ENCODE results near the gene TENM3. TPM values are rescaled to one million over a fixed set of nuclear protein-coding genes. Genes with fewer than 3 reads are reported as not detected.
A peak's percentile ranks its signal among the peaks of the same experiment; 100 is the strongest.
"Not testable (repeated sequence)": the region's sequence is repeated elsewhere in the genome, so short reads cannot be mapped to it uniquely, and the experiment has no call there.

Gene TENM3
- total RNA-seq, 1 donor from 2014 or later: 65.5 TPM

DNA sequence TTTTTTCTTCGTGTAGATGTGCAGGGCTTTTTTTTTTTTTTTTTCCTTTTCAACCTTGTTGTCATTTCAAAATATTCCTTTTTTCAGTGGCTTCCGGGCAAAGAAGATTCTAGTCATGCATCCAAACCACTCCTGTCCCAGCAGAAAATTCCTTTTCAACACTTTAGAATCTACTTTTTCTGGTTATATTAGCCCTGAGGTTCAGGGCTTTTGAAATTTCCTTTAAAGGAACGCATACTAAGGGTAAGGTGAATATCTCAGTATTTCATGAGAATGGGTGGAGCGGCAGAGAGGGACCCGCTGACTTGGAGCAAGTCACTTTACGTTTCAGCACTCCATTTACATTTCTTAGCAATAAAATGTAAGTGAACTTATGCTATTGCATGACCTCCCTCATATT is 15.6 kb upstream of the TENM3 start:
- DNase-seq (ENCODE audit: low spot score): no peak

DNA sequence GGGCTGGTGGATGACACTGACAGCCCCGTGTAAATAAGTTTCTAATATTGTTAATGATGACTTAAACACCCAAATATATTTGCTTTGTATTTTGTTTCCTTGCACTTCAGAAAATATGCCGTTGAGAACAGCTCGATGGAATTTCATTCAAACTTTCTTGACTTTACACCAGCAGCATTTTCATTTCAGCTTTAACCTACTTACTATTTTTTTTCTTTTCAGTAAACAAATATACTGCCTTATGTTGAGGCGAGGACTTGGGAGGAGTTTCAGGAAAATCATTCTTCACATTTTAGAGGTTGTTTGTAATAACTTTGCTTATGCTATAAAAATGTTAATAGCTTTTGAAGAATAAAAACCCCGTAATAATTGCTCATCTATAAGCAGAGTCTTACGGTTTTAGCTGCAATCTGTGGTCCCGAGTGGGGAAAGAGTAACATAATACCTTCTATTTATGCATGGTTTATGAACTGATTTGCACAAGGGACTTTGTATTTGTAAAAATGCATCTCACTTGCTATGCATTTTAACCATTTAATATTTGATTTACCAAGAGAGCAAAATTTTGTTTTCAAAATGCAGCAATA is 14.1 kb upstream of the TENM3 start:
- no peak for DNase-seq (ENCODE audit: low spot score)

DNA sequence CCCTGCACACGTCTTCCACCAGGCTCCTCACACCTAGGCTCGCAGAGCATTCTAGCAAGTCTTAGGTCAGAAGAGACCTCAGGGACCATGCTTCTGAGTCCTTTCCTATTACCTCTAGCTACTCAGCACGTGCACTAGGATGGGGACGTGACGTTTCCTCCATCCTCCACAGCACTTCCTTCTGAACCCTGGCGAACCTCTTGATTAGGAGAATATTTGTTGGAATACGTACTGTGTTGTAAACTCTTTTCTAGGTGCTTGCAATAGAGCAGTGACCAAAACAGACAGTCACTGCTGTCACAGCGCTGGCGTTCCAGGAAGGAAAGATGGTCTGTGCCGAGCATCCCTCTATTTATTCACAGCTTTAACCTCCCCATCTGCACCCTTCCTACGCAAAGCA is 12.9 kb upstream of the TENM3 start:
- DNase-seq (ENCODE audit: low spot score): no peak

DNA sequence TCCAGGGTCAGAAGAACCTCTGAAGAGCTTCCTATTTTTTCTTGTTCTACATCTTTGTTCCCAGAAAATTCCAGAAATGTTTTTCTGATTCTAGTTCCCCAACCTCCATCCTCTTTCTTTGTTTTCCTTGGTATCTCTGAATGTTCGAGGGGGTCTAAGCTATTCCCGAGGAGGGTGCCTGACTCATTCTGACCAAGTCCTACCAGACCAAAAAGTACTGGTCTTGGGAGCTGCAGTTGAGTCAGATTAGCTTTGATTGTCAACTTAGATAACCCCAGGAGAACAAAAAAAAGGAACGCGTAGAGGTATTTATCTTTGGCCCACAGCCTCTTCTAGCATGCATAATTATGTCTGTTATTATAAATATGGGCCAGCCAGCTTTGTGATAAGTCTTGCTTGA is 12.1 kb upstream of the TENM3 start:
- DNase-seq (ENCODE audit: low spot score): no peak

DNA sequence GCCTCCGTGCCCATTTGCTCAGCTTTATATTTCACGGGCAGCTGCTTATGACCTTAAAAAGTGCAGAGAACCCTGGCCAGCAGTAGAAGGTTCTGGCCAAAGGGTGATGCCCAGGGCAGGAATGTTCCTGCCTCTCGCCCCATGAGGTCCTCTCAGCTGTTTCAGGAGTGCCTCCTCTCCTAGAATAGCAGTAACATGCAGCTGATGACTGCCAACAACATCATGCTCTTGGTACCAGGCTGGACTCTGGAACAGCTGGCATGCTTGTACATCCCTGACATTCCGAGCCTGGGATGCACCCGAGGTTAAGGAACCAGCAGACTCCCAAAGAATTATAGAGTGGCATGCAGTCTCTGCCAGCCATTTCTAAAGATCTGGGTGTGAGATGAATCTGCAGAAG is 11.7 kb upstream of the TENM3 start:
- DNase-seq (ENCODE audit: low spot score): no peak

DNA sequence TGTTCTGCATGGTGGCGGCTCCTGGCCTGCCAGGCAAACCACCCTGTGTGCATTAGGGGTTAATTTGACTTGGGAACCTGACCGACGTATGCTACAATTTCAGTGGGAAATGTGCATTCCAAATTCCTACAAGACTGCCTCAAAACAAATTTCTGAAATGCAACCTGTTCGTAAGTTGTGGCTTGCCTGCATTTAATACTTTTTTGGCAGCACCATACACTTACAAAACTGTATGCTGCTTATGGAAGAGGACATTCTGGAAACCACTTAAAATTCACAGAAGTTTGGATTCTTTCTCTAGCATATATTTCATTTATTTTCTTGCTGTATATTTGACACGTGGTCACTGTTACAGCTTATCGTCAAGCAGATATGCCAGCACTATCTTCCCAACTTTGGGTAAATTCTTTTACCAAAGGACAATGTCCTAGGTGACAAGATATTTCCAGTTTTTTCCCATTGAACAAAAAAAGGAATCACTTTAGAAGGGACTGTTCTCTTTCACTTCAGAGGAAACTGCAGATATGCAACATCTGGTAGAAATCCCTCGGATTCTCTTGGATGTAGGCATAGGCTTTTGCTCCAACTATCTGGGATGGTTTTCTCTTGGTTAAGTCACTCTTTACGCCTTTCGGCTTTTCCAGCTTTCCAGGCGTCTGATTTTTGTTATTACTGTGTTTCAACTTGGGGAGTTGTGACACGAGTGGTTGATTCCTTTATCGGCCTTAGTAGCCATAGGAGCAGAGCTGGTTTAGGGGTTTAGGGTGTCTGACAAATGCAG is 9.7 kb upstream of the TENM3 start:
- DNase-seq (ENCODE audit: low spot score): peak; percentile 96

DNA sequence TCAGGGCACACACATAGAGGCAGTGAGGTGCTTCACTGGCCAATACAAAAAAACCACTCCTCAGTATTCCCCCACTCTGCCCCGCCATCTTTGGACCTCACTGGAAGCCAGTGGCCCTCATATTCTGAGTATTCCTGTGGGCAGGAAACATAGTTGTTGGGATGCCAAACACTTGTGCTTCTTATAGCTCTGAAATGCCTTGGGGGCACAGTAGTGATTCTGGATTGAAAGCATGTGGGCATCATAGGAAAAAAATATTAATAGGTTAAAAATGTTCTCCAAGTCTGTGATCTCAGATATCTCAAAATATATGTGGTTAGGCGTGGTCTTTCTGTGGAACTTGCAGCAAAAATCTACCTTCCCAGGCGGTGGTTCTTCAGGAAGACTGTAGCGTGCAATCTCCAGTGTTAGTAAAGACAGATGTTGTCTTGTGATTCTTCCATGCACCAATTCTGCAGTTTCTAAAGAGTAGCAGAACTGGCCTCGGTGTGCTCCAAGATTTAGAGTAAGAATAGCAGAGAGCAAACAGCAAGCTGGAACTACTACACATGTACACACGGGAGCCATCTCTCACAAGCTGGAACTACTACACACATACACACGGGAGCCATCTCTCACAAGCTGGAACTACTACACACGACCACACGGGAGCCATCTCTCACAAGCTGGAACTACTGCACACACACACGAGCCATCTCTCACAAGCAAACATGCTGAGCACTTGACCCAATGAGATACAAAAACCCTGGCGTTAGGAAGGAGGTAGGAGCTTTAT is 8.0 kb upstream of the TENM3 start:
- DNase-seq (ENCODE audit: low spot score): no peak

DNA sequence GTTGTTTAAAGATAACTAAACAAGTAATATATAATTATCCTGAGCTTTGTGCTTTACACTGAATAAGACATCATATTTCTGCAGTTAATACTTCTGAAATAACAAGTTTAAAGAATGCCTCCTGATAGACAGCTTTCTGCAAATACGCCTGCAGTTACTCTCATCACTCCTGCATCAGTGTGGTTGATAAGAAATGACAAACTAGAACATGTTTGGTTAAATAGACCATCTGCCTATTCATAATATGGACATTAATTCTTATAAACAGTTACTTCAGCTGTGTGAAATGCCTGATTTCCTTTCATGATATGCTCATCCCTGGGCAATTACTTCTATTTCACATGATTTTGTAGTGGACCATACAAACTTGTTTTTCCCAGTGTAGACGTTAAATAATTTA is 7.0 kb upstream of the TENM3 start:
- peak; percentile 39 for DNase-seq (ENCODE audit: low spot score)

DNA sequence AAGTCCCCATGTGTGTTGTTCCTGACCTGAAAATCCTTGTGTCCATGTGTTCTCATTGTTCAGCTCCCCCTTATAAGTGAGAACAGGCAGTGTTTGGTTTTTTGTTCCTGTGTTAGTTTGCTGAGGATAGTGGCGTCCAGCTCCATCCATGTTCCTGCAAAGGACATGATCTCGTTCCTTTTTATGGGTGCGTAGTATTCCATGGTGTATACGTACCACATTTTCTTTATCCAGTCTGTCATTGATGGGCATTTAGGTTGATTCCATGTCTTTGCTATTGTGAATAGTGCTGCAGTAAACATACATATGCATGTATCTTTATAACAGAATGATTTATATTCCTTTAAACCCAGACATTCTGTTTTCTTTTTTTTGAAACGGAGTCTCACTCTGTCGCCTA is 6.2 kb upstream of the TENM3 start:
- not testable (repeated sequence) for DNase-seq (ENCODE audit: low spot score)

DNA sequence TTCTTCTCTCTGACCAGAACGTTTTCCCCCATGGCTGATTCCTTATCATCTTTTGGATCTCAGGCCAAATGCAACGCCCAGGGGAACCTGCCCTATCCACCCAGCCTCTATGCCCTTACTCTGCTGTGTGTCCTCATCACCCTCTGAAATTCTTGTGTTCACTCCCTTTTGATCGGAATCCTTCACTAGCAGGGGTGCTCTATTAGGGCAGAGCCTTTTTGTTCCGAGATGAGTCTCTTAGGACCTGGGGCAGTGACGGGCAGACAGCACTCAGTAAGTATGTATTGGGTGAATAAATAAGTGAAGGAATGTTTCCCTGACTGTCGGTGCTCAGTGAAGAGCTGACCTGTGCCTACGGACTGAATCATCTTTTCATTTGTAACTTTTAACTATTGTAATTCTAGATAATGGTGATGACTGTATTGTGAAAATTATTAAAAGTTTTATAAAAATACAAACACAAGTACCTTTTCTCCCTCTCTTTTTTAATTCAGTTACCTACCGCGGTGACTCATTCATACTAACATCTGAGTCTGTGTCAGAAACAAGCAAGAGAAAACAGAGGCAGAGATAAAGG is 4.8 kb upstream of the TENM3 start:
- DNase-seq (ENCODE audit: low spot score): no peak

DNA sequence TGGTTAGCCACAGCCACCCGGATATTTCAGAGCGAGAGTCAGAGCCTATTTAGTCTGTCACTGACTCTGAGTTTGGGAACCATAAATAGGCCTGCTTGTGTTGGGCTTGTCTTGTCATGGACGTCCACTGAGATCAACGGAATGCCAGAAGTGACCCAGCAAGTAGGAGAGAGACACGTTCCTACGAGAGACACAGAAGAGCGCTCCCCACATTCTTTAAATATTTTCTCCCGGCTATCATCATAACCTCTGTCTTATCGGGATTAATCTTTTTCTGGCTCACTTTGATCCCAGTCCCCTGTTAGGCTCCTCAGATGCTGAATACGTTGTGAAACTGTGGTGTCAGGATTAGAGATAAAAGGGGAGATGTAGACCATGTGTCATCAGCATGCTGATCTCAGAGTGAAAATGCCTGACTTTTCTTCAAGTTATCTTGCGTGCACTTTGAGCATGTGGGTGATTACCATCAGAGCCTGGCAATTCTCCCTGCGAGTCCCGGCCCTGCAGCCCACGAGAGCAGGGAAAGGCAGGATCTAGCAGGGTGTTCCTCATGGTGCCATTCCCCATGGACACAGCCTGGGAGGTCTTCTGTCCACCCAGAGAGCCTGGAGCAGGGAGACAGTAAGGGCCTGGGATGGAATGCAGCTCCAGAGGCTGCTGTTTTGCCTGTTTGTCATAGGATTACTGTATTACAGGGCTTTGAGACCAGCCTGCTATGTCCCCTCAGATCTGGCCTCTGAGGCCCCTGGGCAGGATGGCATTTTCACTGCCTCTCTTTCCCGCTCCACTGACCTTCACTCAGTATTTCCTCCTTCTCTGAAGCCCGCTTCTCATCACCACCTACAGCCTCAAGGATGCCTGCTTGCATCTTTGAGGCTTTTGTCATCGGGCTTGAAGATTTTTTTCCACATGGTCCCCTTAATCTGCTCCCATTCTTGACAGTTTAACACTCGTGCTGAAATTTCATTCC is 2.8 kb upstream of the TENM3 start:
- peak; percentile 98 for DNase-seq (ENCODE audit: low spot score)

DNA sequence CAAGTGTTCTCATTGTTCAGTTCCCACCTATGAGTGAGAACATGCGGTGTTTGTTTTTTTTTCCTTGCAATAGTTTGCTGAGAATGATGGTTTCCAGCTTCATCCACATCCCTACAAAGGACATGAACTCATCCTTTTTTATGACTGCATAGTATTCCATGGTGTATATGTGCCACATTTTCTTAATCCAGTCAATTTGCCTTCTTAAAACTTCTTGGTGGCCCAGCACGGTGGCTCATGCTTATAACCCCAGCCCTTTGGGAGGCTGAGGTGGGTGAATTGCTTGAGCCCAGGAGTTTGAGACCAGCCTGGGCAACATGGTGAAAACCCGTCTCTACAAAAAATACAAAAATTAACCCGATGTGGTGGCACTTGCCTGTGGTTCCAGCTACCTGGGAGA is 942 bp upstream of the TENM3 start:
- not testable (repeated sequence) for DNase-seq (ENCODE audit: low spot score)

DNA sequence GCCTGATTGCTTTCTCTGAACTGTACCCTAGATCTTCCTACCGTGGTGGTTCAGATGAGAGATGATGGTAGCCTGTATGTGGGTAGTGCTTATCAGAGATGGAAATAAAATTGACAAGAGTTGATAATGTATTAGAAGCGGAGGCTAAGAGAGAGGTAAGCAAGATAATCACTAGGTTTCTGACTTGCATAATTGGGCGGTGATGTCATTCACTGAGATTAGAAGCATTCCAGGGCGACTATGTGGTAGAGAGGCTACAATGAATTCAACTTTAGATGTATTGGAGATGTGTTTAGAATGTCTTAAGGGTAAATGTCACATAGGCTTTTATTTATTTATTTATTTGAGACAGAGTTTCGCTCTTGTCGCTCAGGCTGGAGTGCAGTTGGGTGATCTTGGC is 415 bp upstream of the TENM3 start:
- no peak for DNase-seq (ENCODE audit: low spot score)

DNA sequence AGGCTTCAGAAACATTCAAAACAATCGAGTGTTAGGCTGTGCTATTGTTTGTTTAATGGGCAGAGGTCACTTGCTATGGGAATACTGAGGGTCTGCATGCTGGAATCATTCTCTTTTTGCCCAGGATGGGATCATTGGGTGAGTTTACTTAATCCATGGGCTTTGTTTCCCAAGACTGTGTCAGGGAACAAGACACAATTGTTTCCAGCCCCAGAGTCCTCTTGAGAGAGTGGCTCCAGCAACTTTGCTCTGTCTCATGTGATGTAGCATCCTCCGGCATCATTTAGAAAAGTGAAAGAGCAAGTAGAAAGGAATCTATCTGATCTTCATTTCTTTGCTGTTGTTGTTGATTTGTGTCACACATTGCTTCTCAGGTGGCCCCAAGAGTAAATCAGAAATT is 1.8 kb downstream of the TENM3 start:
- DNase-seq (ENCODE audit: low spot score): no peak

DNA sequence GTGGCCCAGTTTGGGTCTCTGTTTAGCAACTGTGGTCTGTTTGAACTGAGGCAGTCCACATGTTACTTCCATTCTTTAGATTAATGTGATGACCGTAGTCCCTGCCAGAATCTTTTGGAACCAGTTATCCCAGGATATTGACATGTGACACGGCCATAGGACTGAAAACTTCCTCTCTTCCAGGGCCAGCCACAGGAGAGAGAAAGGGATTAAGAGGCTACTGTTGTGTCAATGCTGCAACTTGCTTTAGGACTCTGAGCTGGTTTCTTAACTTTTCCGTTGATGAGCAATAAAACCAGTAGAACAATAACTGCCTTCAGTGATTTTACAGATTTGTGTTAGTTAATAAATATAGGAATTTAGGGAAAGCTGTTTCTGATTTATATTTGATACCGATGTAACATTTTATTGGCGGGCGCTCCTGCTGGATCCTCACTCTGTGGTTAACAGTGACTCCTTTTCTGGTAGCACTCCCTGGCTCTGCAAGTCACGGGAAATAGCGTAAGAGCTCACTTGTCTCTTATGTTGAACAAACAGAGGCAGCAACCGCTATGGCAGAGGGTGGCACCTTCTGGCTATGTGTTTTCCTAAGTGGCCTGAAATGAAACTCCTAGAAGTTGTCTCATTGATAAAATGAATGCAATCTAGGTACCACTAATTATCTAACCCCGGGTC is 2.5 kb downstream of the TENM3 start:
- no peak for DNase-seq (ENCODE audit: low spot score)

DNA sequence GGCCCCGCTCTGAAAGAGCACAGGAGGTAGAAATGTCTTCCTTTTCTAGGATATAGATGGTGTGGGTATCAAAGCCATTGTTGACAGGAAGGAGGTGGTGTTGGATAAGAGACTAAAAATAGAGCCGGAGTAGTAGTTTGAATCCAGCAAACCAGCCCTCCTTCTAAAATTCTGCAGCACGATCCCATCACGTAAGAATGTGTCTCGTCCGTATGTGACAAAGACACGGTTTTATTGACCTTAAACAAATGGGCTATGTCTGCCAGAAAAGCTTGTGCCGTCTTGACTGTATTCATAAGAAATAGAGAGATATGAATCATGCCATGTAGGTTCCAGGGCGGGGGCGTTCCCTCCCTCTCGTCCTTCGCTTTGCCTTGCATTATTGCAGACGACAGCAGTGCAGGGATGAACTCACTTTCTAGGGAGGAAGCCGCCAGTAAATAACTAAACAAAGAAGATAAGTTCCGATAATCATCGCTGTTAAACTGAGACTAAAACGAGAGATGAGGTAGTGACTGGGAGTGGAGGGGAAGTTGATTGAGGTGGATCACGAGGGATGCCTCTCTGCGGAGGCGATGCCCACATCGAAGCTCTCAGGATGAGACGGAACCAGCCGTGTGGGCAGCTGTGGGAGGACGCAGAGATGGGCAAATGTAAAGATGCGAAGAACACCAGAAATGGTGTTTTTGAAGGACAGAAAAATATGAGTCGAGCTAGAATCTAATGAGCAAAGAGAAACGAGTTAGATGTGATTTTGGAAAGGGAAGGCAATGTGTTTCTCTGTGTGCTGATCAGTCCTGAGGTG is 3.4 kb downstream of the TENM3 start:
- peak; percentile 36 for DNase-seq (ENCODE audit: low spot score)

DNA sequence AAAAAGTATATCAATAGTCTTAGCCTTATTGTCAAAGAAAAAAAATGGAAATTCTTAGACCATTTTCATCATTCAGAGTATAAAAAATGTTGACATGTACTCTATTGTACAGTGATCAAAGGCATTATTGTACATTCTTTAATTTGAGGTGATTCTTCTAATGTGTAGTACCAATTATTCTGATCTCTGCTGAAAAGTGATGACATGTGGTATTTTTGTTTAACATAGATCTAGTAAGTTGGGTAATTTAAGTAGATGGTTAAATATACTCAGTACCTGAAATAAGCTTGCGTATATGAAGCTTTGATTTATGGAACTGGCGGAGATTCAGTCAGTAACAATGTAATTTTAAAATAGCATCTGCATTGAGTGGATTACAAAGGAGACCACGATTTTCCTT is 5.1 kb downstream of the TENM3 start:
- no peak for DNase-seq (ENCODE audit: low spot score)

DNA sequence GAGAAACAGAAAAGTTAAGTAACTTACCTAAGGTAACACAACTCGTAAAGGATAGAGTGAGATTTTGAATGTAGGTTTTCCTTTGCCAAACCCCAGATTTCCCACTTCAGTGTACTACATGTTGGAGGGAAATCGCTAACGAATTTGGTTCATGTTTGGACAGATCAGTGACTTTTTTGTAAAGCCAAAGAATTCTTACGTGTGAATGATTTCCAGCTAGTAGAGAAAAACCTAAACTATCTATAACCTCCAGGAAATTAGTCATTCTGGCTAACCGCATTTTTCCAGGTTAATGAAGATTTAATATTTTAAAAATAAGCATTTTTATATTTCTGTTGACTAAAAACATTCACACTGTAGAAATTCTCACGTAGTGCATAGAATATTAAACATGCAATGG is 7.2 kb downstream of the TENM3 start:
- no peak for DNase-seq (ENCODE audit: low spot score)

DNA sequence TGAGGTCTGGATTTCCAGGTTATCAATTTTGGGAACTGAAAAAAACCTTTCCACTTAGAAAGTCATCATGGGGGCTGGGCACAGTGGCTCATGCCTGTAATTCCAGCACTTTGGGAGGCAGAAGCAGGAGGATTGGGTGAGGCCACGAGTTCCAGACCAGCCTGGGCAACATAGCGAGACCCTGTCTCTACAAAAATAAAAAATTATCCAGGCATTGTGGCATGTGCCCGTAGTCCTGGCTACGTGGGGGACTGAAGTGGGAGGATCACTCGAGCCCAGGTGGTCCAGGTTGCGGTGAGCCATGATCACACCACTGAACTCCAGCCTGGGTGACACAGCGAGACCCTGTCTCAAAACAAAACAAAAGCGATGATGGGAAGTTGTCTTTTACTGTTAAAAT is 7.9 kb downstream of the TENM3 start:
- DNase-seq (ENCODE audit: low spot score): no peak

DNA sequence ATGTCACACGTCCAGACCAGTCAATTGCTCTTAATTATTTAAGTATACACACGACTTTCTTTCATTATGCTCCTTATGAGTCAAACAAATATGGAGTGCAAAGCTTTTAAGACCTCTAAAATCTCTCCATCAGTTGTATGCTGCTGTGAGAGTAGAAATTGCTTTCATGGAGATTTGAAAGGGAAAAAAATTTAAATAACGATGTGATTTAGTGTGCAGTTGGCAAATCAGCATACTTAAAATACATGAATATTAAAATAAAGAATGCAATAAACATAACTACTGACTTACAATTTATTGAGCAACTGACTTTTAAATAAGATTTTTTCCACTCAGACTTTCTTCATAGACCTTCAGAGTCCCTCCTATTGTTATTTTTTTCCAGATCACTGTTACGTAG is 9.0 kb downstream of the TENM3 start:
- no peak for DNase-seq (ENCODE audit: low spot score)

Data from umbilical cord (tissue), 2 donors.